Left forelimb (tissue), 1 donor: ENCODE measurements around the gene TRANK1.
"Not testable (repeated sequence)": the region's sequence is repeated elsewhere in the genome, so short reads cannot be mapped to it uniquely, and the experiment has no call there.

ENCODE experiments used
- DNase-seq: peaks from one replicate; pipeline ENCODE4 v3.0.0-alpha.2; 2018; ENCODE audit warnings: low spot score

The TRANK1 gene

GRCh38 chr3:36892457-36893136 is 52.3 kb downstream of the TRANK1 start:
- DNase-seq = no peak

GRCh38 chr3:36891701-36892160 is 53.1 kb downstream of the TRANK1 start:
- no peak for DNase-seq

DNA sequence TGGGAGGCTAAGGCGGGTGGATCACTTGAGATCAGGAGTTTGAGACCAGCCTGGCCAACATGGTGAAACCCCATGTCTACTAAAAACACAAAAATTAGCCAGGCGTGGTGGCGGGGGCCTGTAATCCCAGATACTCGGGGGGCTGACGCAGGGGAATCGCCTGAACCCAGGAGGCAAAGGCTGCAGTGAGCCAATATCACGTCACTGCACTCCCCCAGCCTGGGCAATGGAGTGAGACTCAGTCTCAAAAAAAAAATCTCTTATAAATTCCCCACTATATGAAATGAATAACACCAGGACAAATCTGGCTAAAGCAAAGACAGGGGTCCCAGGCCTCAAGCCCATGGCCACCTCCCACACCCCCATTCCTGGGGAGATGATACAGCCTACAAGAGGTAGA is 53.8 kb downstream of the TRANK1 start:
- not testable (repeated sequence) for DNase-seq

DNA sequence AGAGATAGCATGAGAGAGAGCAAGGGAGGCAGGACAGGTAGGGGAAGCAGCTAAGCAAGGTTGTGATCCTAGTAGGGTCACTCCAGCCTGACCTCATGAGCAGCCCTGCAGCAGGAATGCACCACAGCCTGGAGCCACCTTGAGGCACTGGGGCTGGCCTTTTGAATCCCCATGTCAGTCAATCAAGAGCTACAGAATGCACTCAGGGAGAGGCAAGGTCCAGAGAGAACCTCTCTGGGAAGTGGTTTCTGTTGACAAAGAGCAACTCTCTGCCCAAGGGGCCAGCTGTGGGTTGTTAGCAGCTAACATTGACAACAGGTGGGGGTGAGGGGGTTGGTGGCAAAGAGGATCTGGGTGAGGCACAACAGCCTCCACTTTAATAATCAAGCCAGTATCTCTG is 54.6 kb downstream of the TRANK1 start:
- DNase-seq = no peak

DNA sequence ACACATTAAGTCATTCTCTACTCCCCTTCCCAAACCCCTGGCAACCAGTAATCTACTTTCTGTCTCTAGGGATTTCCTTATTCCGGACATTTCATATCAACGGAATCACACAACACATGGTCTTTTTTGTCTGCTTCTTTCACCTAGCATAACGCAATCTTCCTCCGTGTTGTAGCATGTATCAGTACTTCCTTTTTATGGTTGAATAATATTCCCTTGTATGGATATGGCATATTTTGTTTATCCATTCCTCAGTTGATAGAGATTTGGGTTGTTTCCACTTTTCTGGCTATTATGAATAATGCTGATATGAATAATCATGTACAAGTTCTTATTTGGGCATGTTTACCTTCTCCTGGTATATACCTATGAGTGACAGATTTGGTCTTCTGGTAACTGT is 63.1 kb downstream of the TRANK1 start:
- no peak for DNase-seq

- not testable (repeated sequence) for DNase-seq
Observed at GRCh38 chr3:36879842-36880241, 65.0 kb downstream of the TRANK1 start.

DNA sequence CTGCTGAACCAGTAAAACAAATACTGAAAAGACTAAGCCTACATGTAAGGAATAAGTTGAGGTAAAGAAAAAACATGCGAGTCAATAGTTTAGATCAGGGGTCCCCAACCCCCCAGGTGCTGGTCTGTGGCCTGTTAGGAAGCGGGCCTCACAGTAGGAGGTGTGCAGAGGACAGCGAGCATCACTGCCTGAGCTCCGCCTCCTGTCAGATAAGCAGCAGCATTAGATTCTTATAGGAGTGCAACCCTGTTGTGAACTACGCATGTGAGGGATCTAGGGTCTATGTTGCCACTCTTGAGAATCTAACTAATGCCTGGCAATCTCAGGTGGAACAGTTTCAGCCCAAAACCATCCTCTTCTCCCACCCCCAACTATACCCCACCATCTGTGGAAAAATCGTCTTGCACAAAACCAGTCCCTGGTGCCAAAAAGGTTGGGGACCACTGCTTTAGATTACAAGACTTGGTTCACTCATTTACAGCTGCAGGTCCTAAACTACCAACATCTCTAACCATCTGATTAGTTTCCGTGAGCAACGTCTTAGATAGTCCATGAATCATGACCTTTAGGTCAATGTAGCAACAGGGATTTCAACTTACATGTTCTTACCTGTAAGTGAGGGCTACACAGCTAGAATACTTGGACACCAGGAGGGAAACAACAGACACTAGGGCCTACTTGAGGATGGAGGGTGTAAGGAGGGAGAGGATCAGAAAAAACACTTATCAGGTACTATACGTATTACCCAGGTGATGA is 66.7 kb downstream of the TRANK1 start:
- no peak for DNase-seq

- no peak for DNase-seq
Observed at GRCh38 chr3:36876181-36876936, 68.5 kb downstream of the TRANK1 start.

DNA sequence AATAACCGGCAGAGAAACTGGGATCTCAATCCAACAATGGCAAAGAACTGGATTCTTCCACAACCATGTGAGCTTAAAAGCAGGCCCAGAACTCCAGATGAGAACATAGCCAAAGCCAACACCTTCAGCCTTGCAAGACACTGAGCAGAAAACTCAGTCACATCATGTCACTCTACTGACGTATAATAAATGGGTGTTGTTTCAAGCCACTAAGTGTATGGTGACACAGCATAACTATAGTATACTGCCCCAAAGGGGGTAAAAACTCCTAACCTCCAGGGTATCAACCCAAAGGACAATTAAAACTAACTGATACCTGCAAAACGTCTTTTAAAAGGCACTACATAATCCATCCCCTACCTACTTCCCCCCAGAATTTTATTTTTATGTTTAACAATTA is 69.5 kb downstream of the TRANK1 start:
- DNase-seq = no peak

- DNase-seq = no peak
Observed at GRCh38 chr3:36874424-36874823, 70.4 kb downstream of the TRANK1 start.

- DNase-seq = no peak
Observed at GRCh38 chr3:36871379-36872126, 73.3 kb downstream of the TRANK1 start.

- no peak for DNase-seq
Observed at GRCh38 chr3:36868614-36869436, 76.0 kb downstream of the TRANK1 start.

DNA sequence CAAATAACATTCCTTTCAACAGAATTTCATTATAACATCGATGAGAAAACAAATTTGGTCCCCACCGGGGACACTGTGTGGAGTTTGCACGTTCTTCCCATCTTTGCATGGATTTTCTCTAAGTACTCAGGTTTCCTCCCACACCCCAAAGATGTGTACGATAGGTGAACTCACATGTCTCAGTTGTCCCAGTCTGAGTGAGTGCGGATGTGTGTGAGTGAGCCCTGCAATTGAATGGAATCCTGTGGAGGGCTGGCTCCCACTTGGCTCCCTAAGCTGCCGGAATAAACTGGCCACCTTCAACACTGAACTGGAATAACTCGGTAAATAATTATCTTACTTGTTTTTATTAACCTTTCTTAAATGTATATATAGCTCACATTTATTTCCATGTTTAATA is 77.0 kb downstream of the TRANK1 start:
- no peak for DNase-seq

- no peak for DNase-seq
Observed at GRCh38 chr3:36866368-36866767, 78.5 kb downstream of the TRANK1 start.

DNA sequence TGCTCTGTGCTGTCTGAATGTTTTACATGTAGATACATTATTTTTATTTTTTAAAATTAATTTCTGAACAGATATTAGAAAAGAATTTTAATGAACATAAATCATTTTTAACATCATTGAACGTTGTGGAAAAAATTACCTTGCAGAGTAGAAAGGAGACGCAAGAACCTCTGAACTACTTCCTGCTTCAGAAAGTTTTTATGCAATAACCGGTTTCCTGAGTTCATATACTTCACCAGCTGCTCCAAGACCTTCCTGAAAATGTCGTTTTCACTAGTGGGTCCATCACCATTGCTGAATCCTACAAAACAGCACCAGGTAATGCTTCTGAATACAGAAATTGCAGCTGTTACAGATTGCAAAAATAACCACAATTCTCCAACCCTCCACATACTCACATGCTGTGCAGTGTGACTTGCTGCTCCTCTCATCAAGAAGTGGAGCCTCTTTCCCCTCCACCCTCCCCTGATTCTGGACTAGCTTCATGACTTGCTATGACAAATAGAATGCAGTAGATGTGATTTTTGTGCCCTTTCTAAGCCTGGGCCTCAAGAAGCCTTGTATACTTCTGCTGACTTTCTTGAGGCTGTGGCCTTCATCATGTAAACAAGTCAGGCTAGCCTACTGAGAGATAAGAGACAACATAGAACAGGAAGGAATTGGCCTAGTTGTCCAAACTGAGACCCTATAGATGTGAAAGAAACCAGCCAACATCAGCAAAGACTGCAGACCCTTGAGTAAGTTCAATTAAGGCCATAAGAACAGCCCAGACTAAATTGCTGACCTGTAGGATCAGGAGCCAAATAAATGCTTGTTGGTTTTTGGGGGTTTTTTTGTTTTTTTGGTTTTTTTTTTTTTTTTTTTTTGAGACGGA is 80.4 kb downstream of the TRANK1 start:
- DNase-seq = no peak

DNA sequence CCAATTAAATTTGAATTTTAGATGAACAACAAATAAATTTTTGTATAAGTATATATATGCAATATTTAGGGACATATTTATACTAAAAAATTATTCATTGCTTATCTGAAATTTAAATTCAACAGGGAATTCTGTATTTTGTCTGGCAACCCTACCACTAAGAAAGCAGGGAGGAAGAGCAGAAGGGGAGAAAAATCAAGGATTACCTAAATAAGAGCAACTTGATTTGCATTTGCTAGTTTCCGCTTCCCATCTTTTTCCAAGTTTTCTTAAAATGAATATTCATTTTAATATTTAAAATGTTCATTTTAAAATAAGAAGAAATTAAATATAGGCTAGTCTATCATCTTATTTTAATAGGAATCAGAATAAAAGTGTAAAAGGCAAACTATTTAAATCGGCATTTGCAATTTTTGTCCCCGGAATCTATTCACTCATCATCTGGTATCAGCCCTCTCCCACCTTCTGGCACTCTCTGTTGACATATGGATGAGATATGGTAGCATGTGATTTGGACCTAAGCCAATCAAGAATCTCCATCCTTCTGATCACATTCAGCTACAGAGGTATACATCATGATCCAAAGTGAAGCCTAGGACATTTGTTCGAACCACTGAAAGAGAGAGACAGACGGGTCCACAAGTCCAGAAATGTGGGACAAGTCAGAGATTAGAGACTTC is 82.6 kb downstream of the TRANK1 start:
- DNase-seq = no peak

- DNase-seq = no peak
Observed at GRCh38 chr3:36859494-36859893, 85.4 kb downstream of the TRANK1 start.

DNA sequence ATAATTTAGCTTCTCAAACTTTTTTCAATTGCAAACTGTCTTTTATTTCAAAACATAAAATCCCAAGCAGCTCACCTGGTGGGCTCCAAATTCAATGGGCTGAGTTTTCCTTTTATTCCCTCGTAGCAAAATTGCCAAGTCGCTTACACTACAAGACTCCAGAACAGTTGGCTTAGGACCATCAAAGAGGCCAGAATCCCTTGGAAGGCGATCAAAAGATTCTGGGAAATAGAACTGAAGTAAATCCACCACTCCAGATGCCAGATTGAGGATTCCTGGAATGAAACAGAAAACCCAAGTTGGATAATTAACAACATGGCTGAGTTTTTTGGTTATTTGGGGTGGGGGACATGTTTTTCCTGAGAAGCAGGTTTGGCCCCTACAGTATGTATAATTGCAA is 92.8 kb downstream of the TRANK1 start:
- no peak for DNase-seq

DNA sequence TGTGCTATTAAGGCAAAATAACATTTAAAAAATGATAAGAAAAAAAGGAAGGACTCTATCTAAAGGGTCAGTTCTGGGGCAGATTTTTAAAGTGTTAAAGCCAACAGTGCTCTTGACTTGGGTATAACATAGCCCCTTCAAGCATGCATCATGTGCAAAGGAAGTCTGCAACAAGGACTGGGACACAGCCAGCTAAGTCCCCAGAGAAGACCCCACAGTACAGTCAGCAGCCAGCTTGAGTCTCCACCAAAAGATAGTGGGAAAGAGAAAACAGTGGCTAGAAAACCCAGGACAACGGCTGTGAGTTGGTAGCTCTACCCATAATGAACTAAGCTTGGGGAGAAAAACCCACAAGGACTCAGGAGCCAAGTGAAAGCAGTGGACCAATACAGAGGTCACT is 94.1 kb downstream of the TRANK1 start:
- no peak for DNase-seq

GRCh38 chr3:36846406-36846805 is 98.4 kb downstream of the TRANK1 start:
- DNase-seq = no peak
